GM12873 (cell line): ENCODE results near the gene GNB4.

Experiments
- TF ChIP-seq, protein P1 (sequence below): IDR thresholded peaks from 2 replicates; pipeline ENCODE4 v1.5.1; 2012; ENCODE audit warnings: low read depth, mild to moderate bottlenecking, moderate library complexity, low read length, control low read depth; ENCODE audit not compliant: insufficient read depth; ENCODE audit errors: missing control alignments

GNB4 gene

DNA sequence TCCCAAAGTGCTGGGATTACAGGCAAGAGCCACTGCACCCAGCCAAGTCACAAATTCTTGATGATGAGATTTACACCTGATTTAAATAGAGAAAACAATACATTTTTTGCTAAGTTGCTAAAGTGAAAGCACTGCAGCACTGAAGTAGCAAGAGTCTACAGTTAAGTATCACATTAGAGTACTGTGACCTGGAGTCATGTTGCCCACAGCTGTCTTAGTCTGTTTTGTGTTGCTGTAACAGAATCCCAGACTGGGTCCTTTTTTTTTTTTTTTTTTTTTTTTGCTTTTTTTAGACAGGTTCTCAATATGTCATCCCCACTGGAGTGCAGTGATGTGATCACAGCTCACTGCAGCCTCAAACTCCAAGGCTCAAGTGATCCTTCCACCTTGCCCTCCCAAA, 23.2 kb upstream of the GNB4 start:
- TF ChIP-seq, protein P1, sequence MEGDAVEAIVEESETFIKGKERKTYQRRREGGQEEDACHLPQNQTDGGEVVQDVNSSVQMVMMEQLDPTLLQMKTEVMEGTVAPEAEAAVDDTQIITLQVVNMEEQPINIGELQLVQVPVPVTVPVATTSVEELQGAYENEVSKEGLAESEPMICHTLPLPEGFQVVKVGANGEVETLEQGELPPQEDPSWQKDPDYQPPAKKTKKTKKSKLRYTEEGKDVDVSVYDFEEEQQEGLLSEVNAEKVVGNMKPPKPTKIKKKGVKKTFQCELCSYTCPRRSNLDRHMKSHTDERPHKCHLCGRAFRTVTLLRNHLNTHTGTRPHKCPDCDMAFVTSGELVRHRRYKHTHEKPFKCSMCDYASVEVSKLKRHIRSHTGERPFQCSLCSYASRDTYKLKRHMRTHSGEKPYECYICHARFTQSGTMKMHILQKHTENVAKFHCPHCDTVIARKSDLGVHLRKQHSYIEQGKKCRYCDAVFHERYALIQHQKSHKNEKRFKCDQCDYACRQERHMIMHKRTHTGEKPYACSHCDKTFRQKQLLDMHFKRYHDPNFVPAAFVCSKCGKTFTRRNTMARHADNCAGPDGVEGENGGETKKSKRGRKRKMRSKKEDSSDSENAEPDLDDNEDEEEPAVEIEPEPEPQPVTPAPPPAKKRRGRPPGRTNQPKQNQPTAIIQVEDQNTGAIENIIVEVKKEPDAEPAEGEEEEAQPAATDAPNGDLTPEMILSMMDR = no peak

GRCh38 chr3:179473565-179473964, 22.3 kb upstream of the GNB4 start:
- TF ChIP-seq, protein P1 = no peak

DNA sequence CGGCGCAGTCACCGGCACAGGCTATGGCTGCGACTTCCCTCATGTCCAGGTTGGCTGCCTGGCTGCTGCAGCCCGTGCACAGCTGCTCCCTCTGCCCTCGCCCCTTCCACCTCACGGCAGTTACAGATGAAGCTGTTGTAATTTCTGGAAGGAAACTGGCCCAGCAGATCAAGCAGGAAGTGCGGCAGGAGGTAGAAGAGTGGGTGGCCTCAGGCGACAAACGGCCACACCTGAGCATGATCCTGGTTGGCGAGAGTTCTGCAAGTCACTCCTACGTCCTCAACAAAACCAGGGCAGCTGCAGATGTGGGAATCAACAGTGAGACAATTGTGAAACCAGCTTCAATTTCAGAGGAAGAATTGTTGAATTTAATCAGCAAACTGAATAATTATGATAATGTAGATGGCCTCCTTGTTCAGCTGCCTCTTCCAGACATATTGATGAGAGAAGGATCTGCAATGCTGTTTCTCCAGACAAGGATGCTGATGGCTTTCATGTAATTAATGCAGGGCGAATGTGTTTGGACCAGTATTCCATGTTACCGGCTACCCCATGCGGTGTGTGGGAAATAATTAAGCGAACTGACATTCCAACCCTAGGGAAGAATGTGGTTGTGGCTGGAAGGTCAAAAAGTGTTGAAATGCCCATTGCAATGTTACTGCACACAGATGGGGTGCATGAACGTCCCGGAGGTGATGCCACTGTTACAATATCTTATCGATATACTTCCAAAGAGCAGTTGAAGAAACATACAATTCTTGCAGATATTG, 13.2 kb upstream of the GNB4 start:
- TF ChIP-seq, protein P1 = no peak

DNA sequence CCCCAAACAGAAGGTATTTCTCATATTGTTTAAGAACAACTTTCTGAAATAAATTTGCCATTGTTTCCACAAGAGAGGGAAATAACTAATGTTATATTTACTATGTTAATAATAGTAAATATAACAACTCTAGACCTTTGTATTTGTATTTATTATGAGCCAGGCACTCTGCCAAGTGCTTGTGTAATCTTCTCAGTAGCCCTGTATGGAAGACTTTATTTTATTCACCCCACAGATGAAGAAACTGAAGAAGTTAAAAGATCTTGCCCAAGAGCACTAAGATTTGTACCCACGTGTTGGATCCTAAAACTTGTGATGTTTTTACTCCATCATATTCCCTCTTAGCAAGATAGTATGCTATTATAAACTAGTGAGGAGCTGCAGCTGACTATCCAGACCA, 12.0 kb upstream of the GNB4 start:
- TF ChIP-seq, protein P1 = no peak

DNA sequence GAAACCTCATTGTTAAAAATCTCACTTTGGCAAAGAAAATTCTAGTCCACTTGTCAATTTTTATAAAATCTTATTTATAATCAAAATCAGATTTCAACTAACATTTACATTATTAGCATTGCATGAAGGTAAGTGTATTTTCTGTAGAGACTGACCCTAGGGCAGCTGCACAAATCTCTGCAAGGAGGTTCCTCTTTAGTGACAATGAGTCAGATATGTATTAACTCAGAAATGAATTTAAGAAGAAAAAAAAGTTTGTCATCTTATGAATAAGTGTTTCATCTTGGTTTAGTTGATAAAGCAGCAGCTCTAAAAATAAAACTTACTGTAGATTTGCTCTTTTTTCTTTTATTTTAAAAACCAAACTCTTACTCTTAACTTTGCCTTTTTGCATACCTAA, 9.0 kb upstream of the GNB4 start:
- TF ChIP-seq, protein P1 = no peak

- TF ChIP-seq, protein P1 = no peak
Observed at GRCh38 chr3:179455954-179456353, 4.7 kb upstream of the GNB4 start.

GRCh38 chr3:179454887-179455286, 3.6 kb upstream of the GNB4 start:
- TF ChIP-seq, protein P1 = no peak
